Right lobe of liver (tissue), 4 donors: ENCODE results near the gene CD9.

Source experiments
- CTCF ChIP-seq, 4 donors: fragments of 200-600 bp in 3 of 4; fragments of 450-650 bp in 1 of 4; IDR thresholded peaks; one replicate each; pipeline versions ENCODE4 v1.5.1 to v1.8.0; 2016 to 2022; ENCODE audit warnings: antibody characterized with exemption in 4 of 4, mild to moderate bottlenecking in 2 of 4
- POLR2A ChIP-seq: fragments of 450-650 bp; IDR thresholded peaks from one replicate; pipeline ENCODE4 v1.6.1; 2017; ENCODE audit warnings: antibody characterized with exemption, mild to moderate bottlenecking
- donor health status: DM: no; HTN: no; CAD: no.
- donor health status: DM: no; HTN: no; CAD: no.
- donor health status: DM: no; HTN: yes; CAD: no.

DNA sequence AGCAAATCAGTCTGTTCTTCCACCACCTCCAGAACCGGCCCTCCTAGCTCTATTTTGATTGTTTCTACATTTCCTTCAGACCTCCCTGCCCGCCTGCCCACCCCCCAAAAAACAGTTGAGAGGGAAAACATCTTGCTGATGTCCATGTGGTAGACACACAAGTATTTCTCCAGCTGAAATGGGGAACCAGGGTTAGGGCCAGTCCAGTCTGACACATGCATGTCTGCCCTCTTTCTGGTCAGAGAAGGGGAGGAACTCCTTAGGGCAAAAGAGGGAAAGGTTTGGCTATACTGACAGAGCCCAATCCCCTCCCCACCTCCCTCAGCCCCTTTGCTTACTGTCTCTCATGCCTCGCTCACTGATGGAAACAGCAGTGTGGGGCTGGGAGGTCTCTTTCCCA is 3.4 kb downstream of the CD9 start:
- TF ChIP-seq CTCF (IDR thresholded peaks at IDR 0.05) (no peak), POLR2A (no peak)
